H1 (cell line): ENCODE results near the gene SEMA3C.

Experiments
- CEBPB ChIP-seq: IDR thresholded peaks from 2 replicates; pipeline ENCODE4 v1.6.1; 2012; ENCODE audit warnings: low read depth, low read length
- GABPA ChIP-seq: IDR thresholded peaks from 2 replicates; pipeline ENCODE4 v1.6.1; 2011; ENCODE audit warnings: mild to moderate bottlenecking, low read length, moderate library complexity, borderline replicate concordance; ENCODE audit not compliant: insufficient read depth
- POLR2A ChIP-seq, 2 experiments: IDR thresholded peaks; 1 replicate in 1 of 2; 2 replicates in 1 of 2; pipeline ENCODE4 v1.6.1; 2011; ENCODE audit warnings: low read depth in 2 of 2, low read length in 2 of 2, mild to moderate bottlenecking in 2 of 2; ENCODE audit errors: control extremely low read depth in 1 of 2
- POLR2AphosphoS5 ChIP-seq: IDR thresholded peaks from 2 replicates; pipeline ENCODE4 v1.6.1; 2011; ENCODE audit warnings: low read depth, low read length
- POU5F1 ChIP-seq: IDR thresholded peaks from 2 replicates; pipeline ENCODE4 v1.6.1; 2011; ENCODE audit warnings: low read depth, mild to moderate bottlenecking, low read length, moderate library complexity
- RFX5 ChIP-seq: IDR thresholded peaks from 2 replicates; pipeline ENCODE4 v1.6.1; 2011; ENCODE audit warnings: low read depth, low read length, improper control_type of control experiment, borderline replicate concordance
- SIN3A ChIP-seq, 2 experiments: IDR thresholded peaks in 1 of 2; conservative IDR thresholded peaks in 1 of 2; 2 replicates each; pipeline ENCODE4 v1.6.1; 2011 to 2012; ENCODE audit warnings: low read length in 2 of 2, improper control_type of control experiment in 1 of 2, low read depth in 1 of 2, mild to moderate bottlenecking in 1 of 2
- SIX5 ChIP-seq: IDR thresholded peaks from 2 replicates; pipeline ENCODE4 v1.6.1; 2011; ENCODE audit warnings: mild to moderate bottlenecking, low read depth, low read length
- TAF7 ChIP-seq: optimal IDR thresholded peaks from 2 replicates; pipeline ENCODE3; 2011; ENCODE audit warnings: low read depth, mild to moderate bottlenecking, inconsistent platforms, low read length, moderate library complexity, borderline replicate concordance
- TF ChIP-seq, protein P1 (sequence below), 3 experiments: IDR thresholded peaks; 1 replicate in 2 of 3; 2 replicates in 1 of 3; pipeline versions ENCODE4 v1.5.1 to v1.6.1; 2011; ENCODE audit warnings: low read length in 3 of 3, mild to moderate bottlenecking in 3 of 3, inconsistent platforms in 2 of 3, low read depth in 1 of 3, moderate library complexity in 1 of 3; ENCODE audit not compliant: insufficient read depth in 1 of 3; ENCODE audit errors: control extremely low read depth in 1 of 3

GRCh38 chr7:80848841-80849240 is 70.0 kb downstream of the SEMA3C start:
- TF ChIP-seq SIX5: no peak
- no peak for TF ChIP-seq CEBPB
- TF ChIP-seq POLR2A (IDR thresholded peaks at IDR 0.05; ENCODE audit: control extremely low read depth in 1 of 2, low read depth in 2 of 2, low read length in 2 of 2): no peak
- no peak for TF ChIP-seq SIN3A (conservative IDR thresholded peaks at IDR 0.05 in 1 of 2, IDR thresholded peaks at IDR 0.05 in 1 of 2; ENCODE audit: low read depth in 1 of 2, low read length in 2 of 2)
- TF ChIP-seq RFX5: no peak
- no peak for TF ChIP-seq POU5F1
- TF ChIP-seq GABPA: no peak
- TF ChIP-seq POLR2AphosphoS5: no peak
- TF ChIP-seq, protein P1, sequence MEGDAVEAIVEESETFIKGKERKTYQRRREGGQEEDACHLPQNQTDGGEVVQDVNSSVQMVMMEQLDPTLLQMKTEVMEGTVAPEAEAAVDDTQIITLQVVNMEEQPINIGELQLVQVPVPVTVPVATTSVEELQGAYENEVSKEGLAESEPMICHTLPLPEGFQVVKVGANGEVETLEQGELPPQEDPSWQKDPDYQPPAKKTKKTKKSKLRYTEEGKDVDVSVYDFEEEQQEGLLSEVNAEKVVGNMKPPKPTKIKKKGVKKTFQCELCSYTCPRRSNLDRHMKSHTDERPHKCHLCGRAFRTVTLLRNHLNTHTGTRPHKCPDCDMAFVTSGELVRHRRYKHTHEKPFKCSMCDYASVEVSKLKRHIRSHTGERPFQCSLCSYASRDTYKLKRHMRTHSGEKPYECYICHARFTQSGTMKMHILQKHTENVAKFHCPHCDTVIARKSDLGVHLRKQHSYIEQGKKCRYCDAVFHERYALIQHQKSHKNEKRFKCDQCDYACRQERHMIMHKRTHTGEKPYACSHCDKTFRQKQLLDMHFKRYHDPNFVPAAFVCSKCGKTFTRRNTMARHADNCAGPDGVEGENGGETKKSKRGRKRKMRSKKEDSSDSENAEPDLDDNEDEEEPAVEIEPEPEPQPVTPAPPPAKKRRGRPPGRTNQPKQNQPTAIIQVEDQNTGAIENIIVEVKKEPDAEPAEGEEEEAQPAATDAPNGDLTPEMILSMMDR (IDR thresholded peaks at IDR 0.05; ENCODE audit: control extremely low read depth in 1 of 3, insufficient read depth in 1 of 3, low read depth in 1 of 3, low read length in 3 of 3): no peak
- TF ChIP-seq TAF7: no peak
